ENCODE results near the gene CLIP1. TPM values are rescaled to one million over a fixed set of nuclear protein-coding genes. Genes with fewer than 3 reads are reported as not detected.
"Not testable (repeated sequence)": the region's sequence is repeated elsewhere in the genome, so short reads cannot be mapped to it uniquely, and the experiment has no call there.

CLIP1 gene
- total and polyA plus RNA-seq, 2 experiments from 2014 or later: 61.7 to 74.5 TPM

DNA sequence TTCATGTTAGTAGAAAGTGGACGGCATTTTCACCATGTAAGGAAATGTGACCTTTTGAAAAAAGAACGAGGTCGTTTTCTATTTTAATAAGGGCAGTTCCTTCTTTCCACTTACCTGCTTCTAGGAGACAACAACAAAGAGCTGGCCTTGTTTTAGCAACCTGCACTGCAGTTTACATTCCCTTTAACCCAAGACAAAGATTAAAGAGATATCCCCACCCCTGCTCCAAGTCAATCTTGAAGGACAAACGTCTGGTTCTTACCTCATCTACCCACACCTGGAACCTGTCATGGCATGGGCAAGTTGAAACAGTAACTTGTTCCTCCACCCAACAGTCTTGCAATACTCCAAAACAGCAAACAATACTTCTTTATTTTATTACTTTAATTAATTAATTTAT is 45.5 kb upstream of the CLIP1 start:
- Histone ChIP-seq H3K4me2 (ENCODE audit: unreplicated experiment) (no peak overlapping the region), H3K79me2 (ENCODE audit: insufficient read depth) (peaks cover 4% of the 10 kb centered on the region; the same call in 1 of the 2 replicates), H3K4me1 (ENCODE audit: insufficient read depth) (peaks cover 20% of the 10 kb centered on the region), H3K36me3 (ENCODE audit: low read depth) (peaks cover 5% of the 10 kb centered on the region; the same call in 1 of the 2 replicates), H3K27me3 (replicated peaks; ENCODE audit: insufficient read depth) (no peaks in the 10 kb centered on the region), H3K4me3 (no peak overlapping the region), H3K9ac (no peak overlapping the region), H3K27ac (no peak overlapping the region), H3F3A (ENCODE audit: insufficient read depth) (peaks cover 22% of the 10 kb centered on the region), H4K20me1 (ENCODE audit: insufficient read depth) (no peaks in the 10 kb centered on the region), H2AFZ (no peak overlapping the region), H3K9me2 (ENCODE audit: insufficient read depth) (no peaks in the 10 kb centered on the region), H3K9me3 (ENCODE audit: low read depth) (no peaks in the 10 kb centered on the region)
- no peak for DNase-seq
- TF ChIP-seq EZH2 (IDR thresholded peaks at IDR 0.05; ENCODE audit: insufficient read depth, poor library complexity, severe bottlenecking) (no peak), EZH2phosphoT487 (IDR thresholded peaks at IDR 0.05; ENCODE audit: insufficient read depth, low read depth) (no peak)
- 83 to 84% methylated on average over 4 of the region's 4 CpGs for WGBS, 2 experiments (ENCODE audit: low coverage in 1 of 2, low lambda C conversion rate in 2 of 2, missing lambda C conversion rate in 2 of 2)
- in situ Hi-C loops (cut with MboI): no loop called here

DNA sequence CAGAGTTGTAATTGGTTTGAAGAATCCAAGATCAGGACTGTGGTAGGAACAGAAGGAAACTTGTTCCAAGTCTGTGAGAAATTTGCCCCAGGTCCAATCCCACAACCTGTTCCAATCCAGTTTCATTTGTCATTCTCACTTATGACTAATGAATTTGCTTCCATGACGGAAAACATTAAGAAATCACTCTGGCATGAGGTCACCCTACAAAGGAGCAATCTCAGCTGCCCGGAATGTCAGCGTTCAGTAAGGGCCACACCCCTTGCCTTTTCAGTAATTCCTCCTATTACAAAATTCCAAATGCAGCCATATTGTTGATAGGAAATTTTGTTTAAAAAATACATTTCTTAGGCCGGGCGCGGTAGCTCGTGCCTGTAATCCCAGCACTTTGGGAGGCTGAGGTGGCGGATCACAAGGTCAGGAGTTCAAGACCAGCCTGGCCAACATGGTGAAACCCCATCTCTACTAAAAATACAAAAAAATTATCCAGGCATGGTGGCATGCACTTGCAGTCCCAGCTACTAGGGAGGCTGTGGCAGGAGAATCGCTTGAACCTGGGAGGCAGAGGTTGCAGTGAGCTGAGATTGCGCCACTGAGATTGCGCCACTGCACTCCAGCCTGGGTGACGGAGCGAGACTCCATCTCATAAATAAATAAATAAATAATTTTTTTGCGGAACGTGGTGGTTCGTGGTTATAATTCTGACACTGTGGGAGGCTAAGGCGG is 42.0 kb upstream of the CLIP1 start:
- Histone ChIP-seq H3K9ac (peak overlapping the region; percentile 48), H2AFZ (peak overlapping the region; percentile 83), H3K4me1 (ENCODE audit: insufficient read depth) (peaks cover 10% of the 10 kb centered on the region), H3F3A (ENCODE audit: insufficient read depth) (peaks cover 13% of the 10 kb centered on the region; the same call in 1 of the 2 replicates), H3K27ac (peak overlapping the region; percentile 86), H3K4me2 (ENCODE audit: unreplicated experiment) (peak overlapping the region; percentile 43)
- H3K9me3 ChIP-seq (ENCODE audit: low read depth); H3K4me3 ChIP-seq; H3K79me2 ChIP-seq (ENCODE audit: insufficient read depth); H3K36me3 ChIP-seq (ENCODE audit: low read depth); H3K9me2 ChIP-seq (ENCODE audit: insufficient read depth); in situ Hi-C loops (cut with MboI); H3K27me3 ChIP-seq (replicated peaks; ENCODE audit: insufficient read depth); H4K20me1 ChIP-seq (ENCODE audit: insufficient read depth): not testable (repeated sequence)
- peak; percentile 99 for DNase-seq
- WGBS, 2 experiments (ENCODE audit: low coverage in 1 of 2, low lambda C conversion rate in 2 of 2, missing lambda C conversion rate in 2 of 2): 65% methylated on average over 17 of the region's 17 CpGs

DNA sequence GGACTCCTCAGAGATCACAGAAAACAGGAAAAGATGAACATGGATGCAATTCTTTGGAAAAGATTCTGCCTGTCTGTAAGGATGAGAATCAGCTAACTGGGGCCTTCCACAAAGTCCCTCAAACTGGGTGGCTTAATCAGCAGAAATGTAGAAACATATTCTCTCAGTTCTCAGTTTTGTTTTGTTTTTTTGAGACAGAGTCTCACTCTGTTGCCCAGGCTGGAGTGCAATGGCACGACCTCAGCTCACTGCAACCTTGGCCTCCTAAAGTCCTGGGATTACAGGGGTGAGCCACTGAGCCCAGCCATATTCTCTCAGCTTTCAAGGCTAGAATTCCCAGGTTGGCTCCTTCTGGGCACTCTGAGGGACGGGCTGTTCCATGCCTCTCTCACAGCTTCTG is 38.2 kb upstream of the CLIP1 start:
- H3K4me3 ChIP-seq: no peak overlapping the region
- H3K4me1 ChIP-seq (ENCODE audit: insufficient read depth): peaks cover 10% of the 10 kb centered on the region
- no peaks in the 10 kb centered on the region for H4K20me1 ChIP-seq (ENCODE audit: insufficient read depth)
- DNase-seq: no peak
- no peaks in the 10 kb centered on the region for H3K9me3 ChIP-seq (ENCODE audit: low read depth)
- H3K27me3 ChIP-seq (replicated peaks; ENCODE audit: insufficient read depth): no peaks in the 10 kb centered on the region
- H3K36me3 ChIP-seq (ENCODE audit: low read depth): no peaks in the 10 kb centered on the region
- no peaks in the 10 kb centered on the region for H3K79me2 ChIP-seq (ENCODE audit: insufficient read depth)
- H3K9ac ChIP-seq: no peak overlapping the region
- H3K4me2 ChIP-seq (ENCODE audit: unreplicated experiment): no peak overlapping the region
- in situ Hi-C loops (cut with MboI): no loop called here
- WGBS, 2 experiments (ENCODE audit: low coverage in 1 of 2, low lambda C conversion rate in 2 of 2, missing lambda C conversion rate in 2 of 2): 54 to 59% methylated on average over 2 of the region's 2 CpGs
- TF ChIP-seq EZH2phosphoT487 (IDR thresholded peaks at IDR 0.05; ENCODE audit: insufficient read depth, low read depth): no peak
- TF ChIP-seq EZH2 (IDR thresholded peaks at IDR 0.05; ENCODE audit: insufficient read depth, poor library complexity, severe bottlenecking): no peak
- no peak overlapping the region for H3K27ac ChIP-seq
- no peaks in the 10 kb centered on the region for H3K9me2 ChIP-seq (ENCODE audit: insufficient read depth)
- H2AFZ ChIP-seq: no peak overlapping the region
- peaks cover 13% of the 10 kb centered on the region; the same call in 1 of the 2 replicates for H3F3A ChIP-seq (ENCODE audit: insufficient read depth)

DNA sequence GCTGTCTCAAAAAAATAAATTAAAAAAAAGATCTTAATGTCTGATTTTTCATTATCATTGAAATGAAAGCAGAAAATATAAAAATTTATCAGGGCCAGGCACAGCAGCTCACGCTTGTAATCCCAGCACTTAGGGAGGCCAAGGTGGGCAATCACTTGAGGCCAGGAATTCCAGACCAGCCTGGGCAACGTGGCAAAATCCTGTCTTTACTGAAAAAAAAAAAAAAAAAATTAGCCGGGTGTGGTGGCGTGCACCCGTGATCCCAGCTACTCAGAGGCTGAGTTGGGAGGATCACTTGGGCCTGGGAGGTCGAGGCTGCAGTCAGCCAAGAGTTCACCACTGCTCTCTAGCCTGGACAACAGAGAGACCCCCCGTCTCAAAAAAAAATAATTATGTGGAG is 37.6 kb upstream of the CLIP1 start:
- H3K9me2 ChIP-seq (ENCODE audit: insufficient read depth): no peaks in the 10 kb centered on the region
- H3F3A ChIP-seq (ENCODE audit: insufficient read depth): peaks cover 11% of the 10 kb centered on the region; the same call in 1 of the 2 replicates
- no peaks in the 10 kb centered on the region for H4K20me1 ChIP-seq (ENCODE audit: insufficient read depth)
- no peaks in the 10 kb centered on the region for H3K27me3 ChIP-seq (replicated peaks; ENCODE audit: insufficient read depth)
- no peak for DNase-seq
- H3K4me1 ChIP-seq (ENCODE audit: insufficient read depth): peaks cover 10% of the 10 kb centered on the region
- H3K79me2 ChIP-seq (ENCODE audit: insufficient read depth): no peaks in the 10 kb centered on the region
- no peaks in the 10 kb centered on the region for H3K9me3 ChIP-seq (ENCODE audit: low read depth)
- H3K4me2 ChIP-seq (ENCODE audit: unreplicated experiment): no peak overlapping the region
- H2AFZ ChIP-seq: no peak overlapping the region
- no peak overlapping the region for H3K27ac ChIP-seq
- WGBS, 2 experiments (ENCODE audit: low coverage in 1 of 2, low lambda C conversion rate in 2 of 2, missing lambda C conversion rate in 2 of 2): 86 to 90% methylated on average over 7 of the region's 7 CpGs
- in situ Hi-C loops (cut with MboI): no loop called here
- TF ChIP-seq EZH2phosphoT487 (IDR thresholded peaks at IDR 0.05; ENCODE audit: insufficient read depth, low read depth): no peak
- TF ChIP-seq EZH2 (IDR thresholded peaks at IDR 0.05; ENCODE audit: insufficient read depth, poor library complexity, severe bottlenecking): no peak
- no peak overlapping the region for H3K4me3 ChIP-seq
- no peaks in the 10 kb centered on the region for H3K36me3 ChIP-seq (ENCODE audit: low read depth)
- no peak overlapping the region for H3K9ac ChIP-seq
